ENCODE data around the gene RANBP17.

RANBP17 gene

GRCh38 chr5:171316258-171317121 lies 454.7 kb downstream of the RANBP17 start:
- no peak for DNase-seq (ENCODE audit: low spot score)

DNA sequence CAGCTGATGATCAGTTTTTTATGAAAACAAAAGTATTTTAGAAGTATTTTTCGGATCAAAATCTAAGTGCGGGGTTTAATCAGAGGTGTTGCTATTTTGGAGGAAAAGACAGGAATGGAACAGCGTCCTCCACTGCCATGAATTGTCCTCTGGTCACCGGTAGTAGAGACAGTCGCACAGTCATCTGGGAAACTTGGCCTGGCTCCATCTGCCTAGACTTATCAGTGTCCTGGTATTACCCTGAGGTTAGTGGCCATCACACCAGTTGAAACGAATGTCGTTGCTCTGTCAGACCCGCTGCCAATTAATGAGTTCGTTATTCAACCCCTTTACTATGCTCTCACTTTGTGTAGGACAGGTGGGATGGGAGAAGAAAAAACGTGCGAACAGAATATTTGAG lies 455.4 kb downstream of the RANBP17 start:
- DNase-seq (ENCODE audit: low spot score): no peak

- no peak for DNase-seq (ENCODE audit: low spot score)
Observed at GRCh38 chr5:171318026-171318425, 456.2 kb downstream of the RANBP17 start.

GRCh38 chr5:171321447-171321846 lies 459.6 kb downstream of the RANBP17 start:
- no peak for DNase-seq (ENCODE audit: low spot score)

GRCh38 chr5:171322527-171322926 lies 460.7 kb downstream of the RANBP17 start:
- DNase-seq (ENCODE audit: low spot score): no peak

DNA sequence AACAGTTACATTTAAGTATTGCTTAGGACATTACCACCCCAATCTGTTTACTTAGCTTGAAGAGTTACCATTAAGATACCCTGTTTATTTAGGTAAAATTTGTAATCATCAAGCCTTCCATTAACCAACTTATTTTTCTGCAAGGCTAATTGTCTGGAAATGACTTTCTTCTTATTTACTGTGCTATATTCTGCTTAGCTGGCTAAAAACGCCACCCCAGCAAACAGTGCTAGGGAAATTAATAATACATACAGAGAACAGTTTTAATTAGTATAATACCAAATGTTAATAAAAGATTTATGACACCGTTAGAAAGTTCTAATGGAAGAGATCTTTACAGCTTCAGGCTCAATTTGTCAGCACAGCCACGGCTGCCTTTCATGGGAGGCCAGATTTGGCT lies 461.2 kb downstream of the RANBP17 start:
- DNase-seq (ENCODE audit: low spot score): no peak

GRCh38 chr5:171323806-171324632 lies 462.2 kb downstream of the RANBP17 start:
- no peak for DNase-seq (ENCODE audit: low spot score)

DNA sequence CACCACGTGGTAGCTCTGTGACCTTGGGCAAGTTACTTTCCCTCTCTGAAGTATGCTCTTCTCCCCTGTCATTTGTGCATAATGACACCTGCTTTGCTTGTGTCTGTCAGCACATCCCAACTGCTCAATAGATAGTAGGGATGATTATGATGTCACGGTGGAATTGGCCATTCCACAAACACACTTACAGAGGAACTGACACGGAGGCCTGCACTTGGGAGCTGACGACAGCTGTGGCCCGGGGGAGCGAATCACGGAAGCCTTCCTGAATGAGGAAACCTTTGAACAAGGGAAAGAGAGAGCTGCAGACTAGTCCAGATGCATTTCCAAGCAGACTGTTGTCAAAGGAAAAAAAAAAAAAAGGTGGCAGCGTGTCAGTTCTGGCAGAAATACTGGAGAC lies 468.2 kb downstream of the RANBP17 start:
- no peak for DNase-seq (ENCODE audit: low spot score)

- DNase-seq (ENCODE audit: low spot score): no peak
Observed at GRCh38 chr5:171335616-171336015, 473.8 kb downstream of the RANBP17 start.

- peak; percentile 48 for DNase-seq (ENCODE audit: low spot score)
Observed at GRCh38 chr5:171336521-171337209, 474.8 kb downstream of the RANBP17 start.

DNA sequence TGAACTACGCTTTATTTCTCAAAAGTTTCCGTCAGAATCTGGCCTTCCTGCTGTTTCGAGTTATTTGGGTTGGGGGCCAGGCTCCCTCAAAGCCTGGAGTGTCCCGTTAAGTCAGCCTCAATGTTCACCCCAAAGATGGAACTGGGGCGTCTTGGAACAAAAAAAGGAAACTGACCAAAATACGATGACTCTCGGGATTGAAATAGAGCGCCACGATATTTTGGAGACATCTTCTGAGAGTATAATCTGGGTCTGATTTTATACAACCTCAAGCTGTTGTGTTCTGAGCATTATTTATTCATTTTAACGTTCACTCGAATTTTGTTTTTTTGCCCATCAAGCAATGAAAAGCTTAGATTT lies 475.4 kb downstream of the RANBP17 start:
- DNase-seq (ENCODE audit: low spot score): no peak

DNA sequence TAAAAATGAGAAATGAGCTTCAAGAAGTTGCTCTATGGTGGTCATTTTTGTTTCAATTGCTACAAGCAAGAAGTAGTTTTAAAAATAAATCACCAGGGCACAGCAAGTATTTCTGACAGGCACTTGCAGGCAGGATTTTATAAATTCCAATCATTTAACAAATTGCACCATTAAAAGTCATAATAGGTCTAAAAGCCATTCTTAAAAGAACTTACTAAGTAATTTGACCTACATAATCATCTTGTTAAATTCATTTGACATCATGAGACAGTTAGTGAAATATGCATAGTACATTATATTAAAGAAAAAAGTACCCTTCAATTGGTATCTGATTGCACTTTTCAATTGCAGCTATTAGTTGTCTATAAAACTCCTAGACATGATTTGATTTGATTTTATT lies 478.2 kb downstream of the RANBP17 start:
- no peak for DNase-seq (ENCODE audit: low spot score)

GRCh38 chr5:171340491-171340890 lies 478.7 kb downstream of the RANBP17 start:
- no peak for DNase-seq (ENCODE audit: low spot score)

GRCh38 chr5:171342362-171343111 lies 480.7 kb downstream of the RANBP17 start:
- DNase-seq (ENCODE audit: low spot score): peak; percentile 37

- DNase-seq (ENCODE audit: low spot score): no peak
Observed at GRCh38 chr5:171344936-171345608, 483.3 kb downstream of the RANBP17 start.

Data from globus pallidus (tissue), 1 donor.